GM21528 (cell line): ENCODE data around the gene MCMBP.
A peak's percentile ranks its signal among the peaks of the same experiment; 100 is the strongest.
"Not testable (repeated sequence)": the region's sequence is repeated elsewhere in the genome, so short reads cannot be mapped to it uniquely, and the experiment has no call there.

Source experiments
- ATAC-seq: cut with Tn5 transposase; IDR thresholded peaks from one replicate; pipeline ENCODE4 v1.9.1; 2021; ENCODE audit warnings: mild to moderate bottlenecking, moderate library complexity; ENCODE audit not compliant: unreplicated experiment, low FRiP score

MCMBP gene

DNA sequence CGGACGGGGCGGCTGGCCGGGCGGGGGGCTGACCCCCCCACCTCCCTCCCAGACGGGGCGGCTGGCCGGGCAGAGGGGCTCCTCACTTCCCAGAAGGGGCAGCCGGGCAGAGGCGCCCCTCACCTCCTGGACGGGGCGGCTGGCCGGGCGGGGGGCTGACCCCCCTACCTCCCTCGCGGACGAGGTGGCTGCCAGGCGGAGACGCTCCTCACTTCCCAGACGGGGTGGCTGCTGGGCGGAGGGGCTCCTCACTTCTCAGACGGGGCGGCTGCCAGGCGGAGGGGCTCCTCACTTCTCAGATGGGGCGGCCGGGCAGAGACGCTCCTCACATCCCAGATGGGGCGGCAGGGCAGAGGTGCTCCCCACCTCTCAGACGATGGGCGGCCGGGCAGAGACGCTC lies 77.5 kb downstream of the MCMBP start:
- not testable (repeated sequence) for ATAC-seq

DNA sequence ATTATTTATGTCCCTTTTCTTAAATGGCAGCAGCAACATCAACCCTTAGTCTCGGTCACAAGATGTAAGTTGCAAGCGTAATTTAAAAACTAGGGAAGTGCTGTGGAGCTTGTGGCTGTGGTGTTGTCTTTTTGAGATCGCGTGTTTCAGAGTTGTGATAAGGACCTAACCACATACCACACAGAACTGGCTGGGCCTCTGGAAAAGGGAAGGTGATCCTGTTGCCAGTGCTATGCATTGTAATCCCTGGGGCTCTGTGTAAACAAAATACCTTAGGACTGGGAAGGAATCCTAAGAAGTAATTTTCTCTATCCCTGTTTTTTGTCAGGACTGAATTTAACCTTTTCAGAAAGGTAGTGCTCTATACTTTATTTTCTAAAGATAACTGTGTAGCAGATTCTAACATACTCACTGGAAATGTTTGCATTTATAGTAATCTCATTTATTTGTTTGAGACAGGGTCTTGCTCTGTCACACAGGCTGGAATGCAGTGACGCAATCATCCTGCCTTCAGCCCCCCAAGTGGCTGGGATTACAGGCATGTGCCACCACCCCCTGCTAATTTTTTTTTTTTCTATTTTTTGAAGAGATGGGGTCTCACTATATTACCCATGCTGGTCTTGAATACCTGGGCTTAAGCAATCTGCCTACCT lies 86.4 kb downstream of the MCMBP start:
- ATAC-seq, result no peak

DNA sequence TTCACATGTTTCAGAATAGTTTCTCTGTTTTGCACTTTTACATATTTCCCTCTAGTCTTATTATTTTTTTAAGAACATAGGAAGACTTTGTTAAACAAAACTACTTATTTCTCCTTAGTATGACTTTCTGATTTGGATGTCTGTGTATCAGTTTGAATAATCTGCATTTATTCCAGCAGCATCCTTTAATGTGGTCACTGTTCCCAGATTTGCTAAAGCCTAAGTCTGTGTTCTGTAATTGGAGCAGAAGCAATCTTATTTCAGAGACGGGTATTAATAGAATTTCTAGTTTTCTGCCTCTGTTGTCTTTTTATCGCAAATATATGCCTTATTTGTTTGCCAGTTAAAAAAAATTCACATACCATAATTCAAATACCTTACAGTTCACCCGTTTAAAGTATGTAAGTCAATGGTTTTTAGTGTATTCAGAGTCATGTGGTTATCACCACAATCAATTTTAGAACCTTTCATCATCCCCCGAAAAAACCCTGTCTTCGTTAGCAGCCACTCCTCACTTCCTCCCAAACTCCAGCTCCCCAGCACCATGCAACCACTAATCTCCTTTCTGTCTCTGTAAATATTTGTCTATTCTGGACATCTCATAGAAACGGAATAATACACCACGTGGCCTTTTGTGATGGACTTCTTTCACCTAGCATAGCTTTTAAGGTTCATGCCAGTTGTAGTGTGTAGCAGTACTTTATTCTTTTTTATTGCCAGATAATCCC lies 88.1 kb downstream of the MCMBP start:
- peak; percentile 74 for ATAC-seq

DNA sequence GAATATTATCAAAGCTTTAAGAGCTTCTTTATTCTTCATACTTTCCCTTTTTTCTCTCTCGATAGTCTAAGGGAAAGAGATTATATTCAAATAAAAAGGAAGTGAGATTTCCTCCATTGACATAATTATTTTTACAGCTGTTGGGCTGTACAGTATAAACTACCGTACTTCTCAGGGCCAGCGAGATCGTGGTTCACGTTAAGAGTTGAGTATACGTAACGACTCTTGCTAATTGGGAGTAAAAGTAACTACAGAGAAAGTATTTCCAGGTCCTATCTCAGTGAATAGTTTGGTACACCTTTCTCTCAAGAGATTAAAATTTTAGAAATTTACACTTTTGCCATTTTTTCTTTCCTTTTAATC lies 89.0 kb downstream of the MCMBP start:
- ATAC-seq, result no peak

DNA sequence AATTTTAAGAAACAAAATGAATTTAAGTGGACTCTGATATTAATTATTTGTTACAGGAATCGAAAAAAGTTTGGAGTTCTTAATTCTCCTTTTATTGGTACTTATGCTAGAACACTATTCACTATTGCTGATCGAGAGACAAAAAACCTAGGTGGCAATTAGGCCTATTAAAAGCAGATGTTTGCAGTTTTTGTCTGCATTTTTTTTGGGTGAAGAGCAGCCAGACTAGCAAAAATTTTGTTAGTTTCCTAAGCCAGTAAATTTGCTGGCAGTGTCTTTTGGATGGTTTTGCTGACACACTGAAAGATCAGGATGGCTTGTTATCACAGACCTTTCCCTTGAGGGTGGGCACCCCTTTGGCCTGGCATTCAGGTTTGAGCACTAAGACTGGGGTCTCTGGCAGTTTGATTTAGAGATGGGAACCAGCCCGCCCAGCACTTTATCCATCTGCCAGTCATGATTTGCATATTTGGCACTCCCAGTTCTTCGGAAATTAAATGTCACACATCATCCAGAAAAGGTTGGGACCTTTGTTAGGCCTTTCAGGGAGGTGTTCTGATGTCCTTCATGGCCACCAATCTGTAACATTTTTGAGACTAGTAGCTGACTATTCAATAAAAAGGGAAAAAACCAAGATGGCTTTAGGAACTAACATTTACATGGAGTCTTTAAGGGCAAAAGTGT lies 89.5 kb downstream of the MCMBP start:
- no peak for ATAC-seq

DNA sequence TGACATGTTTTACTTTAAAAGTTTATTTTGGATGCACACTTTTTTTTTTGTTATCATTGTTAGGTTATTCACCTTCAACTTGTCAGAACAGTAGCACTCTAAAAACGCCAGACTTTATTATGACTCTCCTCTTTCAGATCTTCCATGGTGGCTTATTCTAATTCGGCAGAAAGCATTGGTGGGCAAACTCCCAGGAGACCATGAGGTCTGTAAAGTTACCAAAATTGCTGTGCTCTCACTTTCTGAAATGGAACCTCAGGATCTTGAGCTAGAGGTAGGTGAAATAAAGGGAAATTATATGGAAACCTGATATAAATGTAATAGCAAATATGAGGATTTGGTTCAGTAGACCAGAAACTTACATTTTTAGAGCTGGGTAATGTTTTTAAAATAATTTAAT lies 91.1 kb downstream of the MCMBP start:
- ATAC-seq, result no peak

DNA sequence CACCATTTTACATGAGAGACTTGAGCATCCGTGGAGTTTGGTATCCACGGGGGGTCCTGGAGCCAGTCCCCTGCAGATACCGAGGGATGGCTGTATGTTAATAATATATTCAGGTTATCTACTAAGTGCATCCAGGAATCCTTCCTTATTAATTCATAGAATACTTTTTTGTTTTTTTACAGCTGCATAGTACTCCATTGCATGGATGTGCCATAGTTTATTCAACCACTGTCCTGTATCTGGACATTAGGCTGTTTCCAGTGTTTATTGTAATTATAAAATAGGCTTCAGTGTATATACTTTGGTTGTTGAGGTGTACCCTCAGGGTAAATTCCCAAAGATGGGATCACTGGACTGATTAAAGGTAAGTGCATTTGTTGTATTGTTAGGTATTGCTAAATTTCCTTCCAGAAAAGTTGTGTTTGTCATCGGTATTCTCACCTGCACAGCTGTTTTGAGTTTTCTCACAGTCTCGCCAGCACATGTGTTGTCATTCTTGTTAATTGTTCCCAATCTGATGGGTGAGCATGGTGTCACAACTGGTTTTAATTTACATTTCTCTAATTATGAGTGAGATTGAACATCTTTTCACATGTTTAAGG lies 91.7 kb downstream of the MCMBP start:
- no peak for ATAC-seq
